ENCODE data around the gene CNTNAP2.

GRCh38 chr7:147635288-147635687 lies 1518.7 kb downstream of the CNTNAP2 start:
- TF ChIP-seq ZNF274 (IDR thresholded peaks at IDR 0.05; ENCODE audit: low read depth, low read length) (no peak), YY1 (IDR thresholded peaks at IDR 0.05; ENCODE audit: insufficient read depth, insufficient read length) (no peak)
